SK-N-SH treated with all-trans-retinoic acid at 6 μM for 48 hours (cell line): ENCODE data around the gene TEAD3.

ENCODE experiments used
- GLIS3 ChIP-seq: fragments of 250-450 bp; sonication (Bioruptor Pico); IDR thresholded peaks from 2 replicates; pipeline ENCODE4 v1.5.0; 2020; ENCODE audit warnings: mild to moderate bottlenecking, moderate library complexity
- ISL1 ChIP-seq: fragments of 250-450 bp; sonication (Bioruptor Pico); IDR thresholded peaks from 2 replicates; pipeline ENCODE4 v2.1.2; 2022; ENCODE audit warnings: mild to moderate bottlenecking, moderate library complexity
- ZC3H10 ChIP-seq: fragments of 250-450 bp; sonication (Bioruptor Pico); IDR thresholded peaks from 2 replicates; pipeline ENCODE4 v1.5.1; 2021; ENCODE audit warnings: mild to moderate bottlenecking, moderate library complexity
- ZNF8 ChIP-seq: fragments of 450-650 bp; formaldehyde crosslinking; IDR thresholded peaks from 2 replicates; pipeline ENCODE4 v1.5.0; 2020; ENCODE audit warnings: mild to moderate bottlenecking, moderate library complexity
- TF ChIP-seq, protein P1 (sequence below): fragments of 250-450 bp; sonication (Bioruptor Pico); IDR thresholded peaks from 2 replicates; pipeline ENCODE4 v1.8.0; 2021; ENCODE audit warnings: low read depth, mild to moderate bottlenecking, moderate library complexity, borderline replicate concordance

- TF ChIP-seq ISL1 (no peak), ZNF8 (CRISPR knock-in tag) (no peak), ZC3H10 (CRISPR knock-in tag) (no peak), GLIS3 (no peak)
- TF ChIP-seq, protein P1, sequence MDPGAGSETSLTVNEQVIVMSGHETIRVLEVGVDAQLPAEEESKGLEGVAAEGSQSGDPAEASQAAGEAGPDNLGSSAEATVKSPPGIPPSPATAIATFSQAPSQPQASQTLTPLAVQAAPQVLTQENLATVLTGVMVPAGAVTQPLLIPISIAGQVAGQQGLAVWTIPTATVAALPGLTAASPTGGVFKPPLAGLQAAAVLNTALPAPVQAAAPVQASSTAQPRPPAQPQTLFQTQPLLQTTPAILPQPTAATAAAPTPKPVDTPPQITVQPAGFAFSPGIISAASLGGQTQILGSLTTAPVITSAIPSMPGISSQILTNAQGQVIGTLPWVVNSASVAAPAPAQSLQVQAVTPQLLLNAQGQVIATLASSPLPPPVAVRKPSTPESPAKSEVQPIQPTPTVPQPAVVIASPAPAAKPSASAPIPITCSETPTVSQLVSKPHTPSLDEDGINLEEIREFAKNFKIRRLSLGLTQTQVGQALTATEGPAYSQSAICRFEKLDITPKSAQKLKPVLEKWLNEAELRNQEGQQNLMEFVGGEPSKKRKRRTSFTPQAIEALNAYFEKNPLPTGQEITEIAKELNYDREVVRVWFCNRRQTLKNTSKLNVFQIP (CRISPR knock-in tag): no peak
These were observed 68.3 kb downstream of the TEAD3 start for GRCh38 chr6:35428421-35429149.
